ENCODE measurements around the gene MMADHC.

MMADHC gene

GRCh38 chr2:149587220-149587949 lies at the start of gene MMADHC:
TSS of gene MMADHC (minus strand) at chr2:149587775. CDS start at chr2:149587097, 678 bp downstream.
- DNase-seq: peak; percentile 33

DNA sequence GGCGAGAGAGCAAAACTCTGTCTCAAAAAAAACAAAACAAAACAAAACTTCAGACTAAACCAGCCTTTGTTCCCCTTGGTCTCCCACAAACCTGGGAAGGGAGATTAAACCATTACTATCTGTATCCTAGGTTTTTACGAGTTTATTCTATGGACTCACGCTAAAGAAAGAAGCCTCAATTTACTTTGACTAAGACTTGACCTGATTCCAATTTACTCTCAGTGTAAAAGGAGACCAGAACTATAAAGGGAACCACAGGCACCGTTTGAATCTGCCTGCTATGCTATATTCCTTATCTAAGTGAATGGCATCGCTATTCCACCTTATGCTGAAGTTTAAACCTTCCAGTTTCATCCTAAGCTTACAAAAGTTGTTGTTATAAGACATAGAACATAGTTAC lies 46.5 kb upstream of the MMADHC start:
- no peak for DNase-seq

DNA sequence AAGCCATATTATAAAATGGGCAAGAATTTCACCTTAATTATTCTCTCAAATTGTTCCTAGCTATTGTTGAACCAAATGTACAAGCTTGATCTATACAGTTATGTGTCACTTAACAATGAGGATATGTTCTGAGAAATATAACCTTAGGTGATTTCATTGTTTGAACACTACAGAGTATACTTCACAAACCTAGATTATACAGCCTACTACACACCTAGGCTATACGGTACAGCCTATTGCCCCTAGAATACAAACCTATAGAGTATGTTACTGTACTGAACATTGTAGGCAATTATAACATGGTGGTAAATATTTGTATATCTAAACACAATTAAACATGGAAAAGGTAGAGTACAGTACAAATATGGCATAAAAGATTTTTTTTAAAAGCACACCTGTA lies 42.9 kb upstream of the MMADHC start:
- no peak for DNase-seq

DNA sequence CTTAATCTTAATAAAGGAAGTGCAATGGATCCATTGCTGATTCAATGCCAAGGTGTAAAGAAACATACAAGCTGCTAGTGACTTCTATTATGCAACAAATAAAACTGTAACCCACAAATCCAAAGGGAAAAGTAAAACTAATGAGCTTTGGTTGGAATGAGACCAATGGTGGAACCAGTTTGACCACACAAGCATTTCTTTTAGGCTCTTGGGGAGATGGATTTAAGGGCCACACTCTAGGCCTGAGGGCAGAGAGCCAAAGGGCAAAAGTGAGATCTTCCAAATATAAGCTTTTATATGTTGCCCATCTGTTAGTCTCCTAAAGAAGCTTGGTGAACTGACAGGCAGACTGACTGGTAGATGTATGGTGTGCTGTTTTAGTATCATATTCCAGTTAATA lies 41.5 kb upstream of the MMADHC start:
- no peak for DNase-seq

- DNase-seq: no peak
These were observed 39.7 kb upstream of the MMADHC start for GRCh38 chr2:149627111-149627801.

GRCh38 chr2:149625671-149626070 lies 38.1 kb upstream of the MMADHC start:
- no peak for DNase-seq

DNA sequence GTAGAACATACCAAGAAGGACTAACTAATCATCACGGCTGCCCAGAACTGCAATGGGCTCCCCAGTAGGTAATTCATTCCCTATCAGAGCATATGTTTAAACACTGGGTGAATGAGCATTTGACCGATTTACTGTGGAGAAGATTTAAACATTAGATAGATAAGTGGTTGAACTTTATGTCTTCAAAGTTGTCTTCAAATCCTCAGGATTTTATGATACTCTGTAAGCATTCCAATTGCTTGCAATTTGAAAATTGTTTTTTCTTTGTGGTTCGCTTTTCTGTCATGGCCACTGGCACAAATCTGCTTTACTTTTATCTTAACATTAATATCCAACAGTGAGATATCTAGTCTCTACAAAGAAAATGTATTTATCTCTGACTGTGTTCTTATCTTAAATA lies 37.7 kb upstream of the MMADHC start:
- no peak for DNase-seq

DNA sequence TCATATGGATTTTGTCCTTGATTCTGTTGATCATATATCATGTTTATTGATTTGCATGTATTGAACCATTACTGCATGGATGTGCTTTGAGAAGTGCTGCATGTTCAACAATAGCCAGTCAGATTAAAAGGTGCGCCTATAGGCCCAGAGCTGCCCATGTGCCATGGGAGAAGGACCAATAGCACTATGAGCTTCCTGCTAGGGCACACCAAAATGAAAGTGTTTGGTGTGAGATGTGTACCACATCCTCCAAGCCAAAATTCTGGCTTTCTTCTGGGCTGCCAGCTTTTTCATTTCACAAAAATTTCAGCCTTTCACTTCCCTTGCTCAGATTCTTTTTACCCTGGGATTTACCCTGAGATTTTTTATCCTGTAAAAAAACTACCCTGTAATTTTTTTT lies 34.8 kb upstream of the MMADHC start:
- no peak for DNase-seq

DNA sequence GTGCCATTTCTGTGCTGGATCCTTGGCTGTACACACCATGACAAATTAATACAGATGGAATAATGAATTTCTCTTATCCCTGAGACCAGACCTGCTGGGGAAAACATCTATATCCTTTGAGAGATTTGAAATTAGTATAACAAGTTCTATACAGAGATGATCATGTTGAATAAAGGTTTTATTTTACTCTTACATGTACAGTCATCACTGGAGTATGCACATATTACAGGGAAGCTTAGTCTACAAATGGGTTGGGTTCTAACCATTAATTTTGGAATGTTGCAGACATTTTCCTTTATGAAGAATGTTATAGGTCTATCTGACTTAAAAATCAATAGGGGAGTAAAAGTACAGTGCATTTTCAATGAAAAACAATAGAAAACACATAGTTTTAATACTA lies 29.9 kb upstream of the MMADHC start:
- no peak for DNase-seq

GRCh38 chr2:149616681-149617456 lies 29.3 kb upstream of the MMADHC start:
- DNase-seq: no peak

GRCh38 chr2:149613704-149614103 lies 26.1 kb upstream of the MMADHC start:
- DNase-seq: no peak

- no peak for DNase-seq
These were observed 24.5 kb upstream of the MMADHC start for GRCh38 chr2:149612122-149612521.

- no peak for DNase-seq
These were observed 23.7 kb upstream of the MMADHC start for GRCh38 chr2:149611100-149611820.

GRCh38 chr2:149606251-149606811 lies 18.8 kb upstream of the MMADHC start:
- DNase-seq: no peak

- no peak for DNase-seq
These were observed 15.7 kb upstream of the MMADHC start for GRCh38 chr2:149603248-149603647.

DNA sequence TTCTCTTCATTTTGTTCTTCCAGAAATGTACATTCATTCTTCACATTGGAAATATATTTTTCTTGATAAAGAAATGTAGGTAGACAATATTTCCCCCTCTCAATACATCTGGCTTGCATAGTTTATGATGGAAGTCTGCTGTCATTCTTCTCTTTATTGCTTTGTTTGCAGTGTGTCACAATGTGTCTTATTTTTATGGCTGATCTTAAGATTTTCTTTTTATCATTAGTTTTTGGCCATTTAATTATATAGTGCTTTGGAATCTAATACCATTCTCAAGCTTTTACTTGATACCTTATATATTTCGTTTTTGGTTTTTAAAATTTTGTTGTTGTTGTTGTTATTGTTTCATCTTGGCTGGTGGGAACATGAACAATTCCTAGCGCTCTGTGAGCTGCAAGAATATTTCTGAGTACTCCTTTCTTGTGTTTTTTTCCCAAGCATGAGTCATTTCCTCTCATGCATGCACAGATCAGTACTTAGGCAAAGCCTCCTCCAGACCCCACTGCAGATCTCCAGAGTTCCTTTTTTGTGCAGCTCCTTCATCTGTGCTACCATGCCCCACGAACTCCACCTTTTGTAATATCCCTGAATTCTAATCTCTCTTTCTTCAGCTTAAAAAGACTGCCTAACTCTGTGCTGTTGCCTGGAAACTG lies 13.7 kb upstream of the MMADHC start:
- no peak for DNase-seq

DNA sequence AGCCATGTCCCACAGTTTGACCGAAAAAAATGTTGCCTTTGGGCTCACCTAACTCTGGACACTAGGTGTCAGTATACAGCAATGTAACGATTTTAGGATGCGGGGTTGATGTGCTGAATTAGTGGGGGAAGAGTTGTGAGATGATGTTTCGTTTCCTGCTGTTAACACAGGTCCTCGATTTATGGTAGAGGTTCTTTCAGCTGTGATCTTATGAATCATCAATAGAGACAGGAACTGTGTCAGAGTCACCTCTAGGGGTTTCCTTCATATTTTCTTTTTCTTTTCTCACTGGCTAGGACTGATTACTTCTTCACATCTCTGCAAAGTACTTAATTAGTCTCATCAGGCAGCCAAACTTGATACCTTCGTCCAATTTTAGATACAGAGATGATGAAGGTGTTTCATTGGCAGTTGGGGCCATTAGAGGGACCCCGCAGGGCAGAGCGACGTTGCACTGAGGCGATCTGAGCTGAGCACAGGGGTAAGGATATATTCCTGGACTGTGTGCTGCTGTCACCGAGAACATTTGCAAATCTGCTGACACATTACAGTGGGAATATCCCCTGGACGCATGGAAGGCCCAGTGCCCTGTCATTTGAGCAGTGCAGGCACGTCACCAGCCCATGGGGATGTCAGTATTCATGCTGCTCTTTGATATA lies 10.2 kb upstream of the MMADHC start:
- DNase-seq: peak; percentile 42

DNA sequence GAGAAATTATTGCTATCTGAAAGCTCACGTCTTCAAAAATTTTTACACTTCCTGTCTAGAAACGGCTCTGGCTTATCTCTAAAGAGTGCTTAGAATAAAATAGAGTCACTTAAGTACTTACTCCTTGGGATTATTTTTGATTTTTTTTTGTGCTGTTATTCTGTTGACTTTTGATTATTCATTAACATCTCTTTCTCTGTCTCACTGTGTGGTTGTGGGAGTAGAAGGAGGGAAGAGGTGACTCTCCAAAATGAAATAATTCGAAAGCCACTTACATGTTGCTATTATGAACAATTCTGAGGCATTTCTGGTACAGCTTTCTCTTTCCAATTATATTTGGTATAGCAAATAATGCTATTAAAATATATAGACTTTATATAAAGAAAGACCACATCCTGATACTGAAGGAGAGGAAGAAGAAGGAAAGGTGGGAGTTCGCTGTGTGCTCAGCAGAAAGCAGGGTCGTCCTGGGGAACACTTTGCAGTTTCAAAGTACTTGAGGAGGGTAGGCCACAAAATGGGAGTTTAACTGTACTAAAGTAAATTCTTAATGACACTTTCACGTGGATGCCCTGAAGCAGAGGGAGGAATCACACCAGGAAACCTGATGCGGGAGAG lies 9.6 kb upstream of the MMADHC start:
- DNase-seq: no peak

GRCh38 chr2:149596471-149596870 lies 8.9 kb upstream of the MMADHC start:
- DNase-seq: no peak

DNA sequence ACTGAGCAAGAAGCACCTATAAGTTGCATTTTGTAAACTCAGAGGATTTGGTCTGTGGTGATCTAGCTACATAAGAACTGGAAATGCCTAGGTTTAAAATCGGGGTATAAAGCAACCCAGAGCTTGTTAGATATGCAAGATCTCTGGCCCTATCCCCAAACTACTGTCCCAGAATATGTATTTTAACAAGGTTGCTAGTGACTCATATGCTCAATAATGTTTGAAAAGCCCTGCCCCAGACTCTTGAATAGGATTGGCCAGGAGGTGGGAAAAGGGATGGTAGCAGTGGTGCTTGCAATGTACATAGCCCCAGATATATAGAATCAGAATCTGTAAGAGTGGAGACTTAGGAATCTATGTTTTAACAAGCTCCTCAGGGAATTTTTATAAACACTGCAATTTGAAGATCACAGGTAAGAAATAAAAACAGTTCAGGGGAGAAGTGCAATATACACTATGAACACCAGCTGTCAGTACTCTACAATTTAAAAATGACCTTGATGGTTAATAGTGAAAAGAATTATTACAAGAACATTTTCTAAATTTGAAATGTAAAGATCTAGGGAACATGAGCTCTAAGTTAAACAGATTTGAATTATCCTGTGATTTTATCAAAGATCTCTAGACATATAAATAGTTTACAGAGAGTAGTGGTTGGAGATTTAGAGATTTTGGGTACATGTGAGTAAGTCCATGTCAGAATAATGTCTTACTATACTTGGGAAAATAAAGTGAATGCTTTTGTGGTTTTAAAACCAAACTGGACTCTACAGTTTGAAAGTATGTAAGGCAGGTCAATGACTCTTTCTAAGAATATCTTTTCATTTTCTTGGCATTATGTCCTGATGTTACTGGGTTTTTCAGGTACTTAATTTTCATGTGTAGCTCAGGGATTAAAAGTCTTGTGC lies 7.7 kb upstream of the MMADHC start:
- DNase-seq: no peak
